Gastrocnemius medialis (tissue), 4 donors: Measurements from ENCODE around the gene PRELID1.

Experiments used
- POLR2A ChIP-seq, 2 donors: fragments of 450-650 bp; IDR thresholded peaks; one replicate each; pipeline ENCODE4 v1.6.1; 2017; ENCODE audit warnings: antibody characterized with exemption in 2 of 2, mild to moderate bottlenecking in 2 of 2, moderate library complexity in 2 of 2
- TF ChIP-seq, protein P1 (sequence below), 5 experiments: fragments of 450-650 bp in 3 of 5; fragments of 200-600 bp in 2 of 5; sonication (generic) in 2 of 5; IDR thresholded peaks in 4 of 5; conservative IDR thresholded peaks in 1 of 5; 1 replicate in 4 of 5; 2 replicates in 1 of 5; pipeline ENCODE4 v1.5.1; 2016 to 2019; ENCODE audit warnings: antibody characterized with exemption in 5 of 5, mild to moderate bottlenecking in 3 of 5, moderate library complexity in 3 of 5

DNA sequence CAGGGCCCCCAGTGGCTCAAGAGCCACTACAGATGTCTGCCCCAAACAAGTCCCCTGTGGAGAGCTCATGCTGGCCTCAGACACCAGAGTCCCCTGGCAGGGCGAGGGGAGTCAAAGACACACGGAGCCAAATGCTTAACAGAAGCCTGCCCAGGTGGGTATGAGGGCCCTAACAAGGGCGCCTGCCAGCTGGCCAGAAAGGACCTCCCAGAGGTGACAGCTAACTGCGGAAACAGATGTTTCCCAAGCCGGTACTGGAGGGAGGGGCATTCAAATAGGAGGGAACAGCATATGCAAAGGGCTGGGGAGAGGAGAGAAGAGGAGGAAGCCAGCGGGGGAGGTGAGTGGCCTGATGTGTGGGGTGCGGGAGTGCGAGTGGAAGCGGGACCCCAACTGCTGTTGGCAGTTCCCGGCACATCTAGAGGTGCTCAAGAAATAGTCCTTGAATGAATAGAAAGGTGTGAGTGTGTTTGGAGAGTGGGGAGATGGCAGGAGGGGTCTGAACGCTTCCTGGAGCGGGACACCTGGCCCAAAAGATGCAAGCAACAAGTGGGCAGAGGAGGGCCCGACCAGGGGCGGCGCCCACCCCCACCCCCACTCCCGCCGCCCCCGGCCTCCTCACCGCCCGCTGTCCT, 7.3 kb downstream of the PRELID1 start:
- no peak for TF ChIP-seq POLR2A (IDR thresholded peaks at IDR 0.05)
- TF ChIP-seq, protein P1, sequence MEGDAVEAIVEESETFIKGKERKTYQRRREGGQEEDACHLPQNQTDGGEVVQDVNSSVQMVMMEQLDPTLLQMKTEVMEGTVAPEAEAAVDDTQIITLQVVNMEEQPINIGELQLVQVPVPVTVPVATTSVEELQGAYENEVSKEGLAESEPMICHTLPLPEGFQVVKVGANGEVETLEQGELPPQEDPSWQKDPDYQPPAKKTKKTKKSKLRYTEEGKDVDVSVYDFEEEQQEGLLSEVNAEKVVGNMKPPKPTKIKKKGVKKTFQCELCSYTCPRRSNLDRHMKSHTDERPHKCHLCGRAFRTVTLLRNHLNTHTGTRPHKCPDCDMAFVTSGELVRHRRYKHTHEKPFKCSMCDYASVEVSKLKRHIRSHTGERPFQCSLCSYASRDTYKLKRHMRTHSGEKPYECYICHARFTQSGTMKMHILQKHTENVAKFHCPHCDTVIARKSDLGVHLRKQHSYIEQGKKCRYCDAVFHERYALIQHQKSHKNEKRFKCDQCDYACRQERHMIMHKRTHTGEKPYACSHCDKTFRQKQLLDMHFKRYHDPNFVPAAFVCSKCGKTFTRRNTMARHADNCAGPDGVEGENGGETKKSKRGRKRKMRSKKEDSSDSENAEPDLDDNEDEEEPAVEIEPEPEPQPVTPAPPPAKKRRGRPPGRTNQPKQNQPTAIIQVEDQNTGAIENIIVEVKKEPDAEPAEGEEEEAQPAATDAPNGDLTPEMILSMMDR (IDR thresholded peaks at IDR 0.05 in 4 of 5, conservative IDR thresholded peaks at IDR 0.05 in 1 of 5): no peak
